IMR-90 (cell line): Measurements from ENCODE around the gene KAZN. TPM values are rescaled to one million over a fixed set of nuclear protein-coding genes. Genes with fewer than 3 reads are reported as not detected.

Source experiments
- ATAC-seq: fragments of 200-7000 bp; cut with Tn5 transposase; 2 replicates; pipeline ENCODE4 v1.9.1; 2020; ENCODE audit warnings: low read depth, mild to moderate bottlenecking, moderate library complexity
- BruUV-seq: library from RNA; stranded (reverse); fragments of 400-500 nt; replicated peaks from 2 replicates; lab custom pipeline; 2021; lab: Mats Ljungman, UMichigan
- CTCF ChIA-PET: fragments of 300-600 bp; formaldehyde crosslinking; extraction: SDS; loops from one replicate; lab custom pipeline; 2021; ENCODE audit warnings: antibody characterized with exemption; lab: Yijun Ruan, JAX
- POLR2A ChIA-PET: fragments of 300-600 bp; sonication (Branson Sonifier 250); formaldehyde crosslinking; loops from one replicate; lab custom pipeline; 2022; ENCODE audit warnings: antibody characterized with exemption; ENCODE audit not compliant: unreplicated experiment; lab: Charles Lee
- DNase-seq: peaks from one replicate; pipeline ENCODE4 v3.0.0; 2013
- H2AFZ ChIP-seq: replicated peaks from 2 replicates; pipeline ENCODE3; 2013; ENCODE audit warnings: low read length, mild to moderate bottlenecking; ENCODE audit not compliant: poor library complexity
- H2AK5ac ChIP-seq: 2 replicates; pipeline ENCODE4 v1.6.1; 2013; ENCODE audit warnings: low read depth, low read length, inconsistent platforms
- H2AK9ac ChIP-seq: replicated peaks from 2 replicates; pipeline ENCODE3; 2013; ENCODE audit warnings: mild to moderate bottlenecking, low read depth, low read length, moderate library complexity; ENCODE audit not compliant: poor library complexity
- H2BK120ac ChIP-seq: 2 replicates; pipeline ENCODE4 v1.6.1; 2013; ENCODE audit warnings: low read depth, low read length, inconsistent platforms
- H2BK15ac ChIP-seq: 3 replicates; pipeline ENCODE4 v1.6.1; 2013; ENCODE audit warnings: low read depth, low read length, inconsistent platforms
- H2BK20ac ChIP-seq: 2 replicates; pipeline ENCODE4 v1.6.1; 2013; ENCODE audit warnings: low read depth, mild to moderate bottlenecking, inconsistent platforms, low read length, moderate library complexity
- H2BK5ac ChIP-seq: 2 replicates; pipeline ENCODE4 v1.6.1; 2013; ENCODE audit warnings: mild to moderate bottlenecking, low read depth, low read length, inconsistent platforms; ENCODE audit not compliant: poor library complexity, severe bottlenecking
- H3K14ac ChIP-seq: replicated peaks from 2 replicates; pipeline ENCODE4 v1.6.1; 2013; ENCODE audit warnings: low read depth, low read length, inconsistent platforms
- H3K18ac ChIP-seq: 2 replicates; pipeline ENCODE4 v1.6.1; 2013; ENCODE audit warnings: low read depth, low read length, control low read depth
- H3K23ac ChIP-seq: 2 replicates; pipeline ENCODE4 v1.6.1; 2013; ENCODE audit warnings: low read depth, low read length, inconsistent platforms
- H3K27ac ChIP-seq: 2 replicates; pipeline ENCODE4 v1.5.1; 2013; ENCODE audit warnings: mild to moderate bottlenecking, control low read depth, low read length; ENCODE audit not compliant: insufficient read depth
- H3K27me3 ChIP-seq: 2 replicates; pipeline ENCODE4 v1.6.1; 2013; ENCODE audit warnings: low read length; ENCODE audit not compliant: control insufficient read depth, insufficient read depth
- H3K36me3 ChIP-seq: 2 replicates; pipeline ENCODE4 v1.6.1; 2013; ENCODE audit warnings: low read length, mixed read lengths; ENCODE audit not compliant: control insufficient read depth, insufficient read depth
- H3K4ac ChIP-seq: 2 replicates; pipeline ENCODE4 v1.6.1; 2013; ENCODE audit warnings: low read depth, low read length, inconsistent platforms
- H3K4me1 ChIP-seq: 2 replicates; pipeline ENCODE4 v1.6.1; 2013; ENCODE audit warnings: low read length, mixed read lengths; ENCODE audit not compliant: control insufficient read depth, insufficient read depth
- H3K4me2 ChIP-seq: 2 replicates; pipeline ENCODE4 v1.6.1; 2013; ENCODE audit warnings: low read depth, mild to moderate bottlenecking, control low read depth, low read length, moderate library complexity
- H3K4me3 ChIP-seq: 2 replicates; pipeline ENCODE4 v1.5.1; 2013; ENCODE audit warnings: low read depth, mild to moderate bottlenecking, control low read depth, low read length, moderate library complexity; ENCODE audit not compliant: insufficient read depth
- H3K56ac ChIP-seq: 2 replicates; pipeline ENCODE4 v1.6.1; 2013; ENCODE audit warnings: low read length, inconsistent platforms; ENCODE audit not compliant: insufficient read depth; ENCODE audit errors: extremely low read depth
- H3K79me1 ChIP-seq, 2 experiments: 2 replicates each; pipeline ENCODE4 v1.6.1; 2013; ENCODE audit warnings: low read length in 2 of 2, inconsistent platforms in 1 of 2, low read depth in 1 of 2
- H3K9ac ChIP-seq: 2 replicates; pipeline ENCODE4 v1.6.1; 2013; ENCODE audit warnings: low read depth, low read length, control low read depth
- H3K9me1 ChIP-seq: 2 replicates; pipeline ENCODE4 v1.6.1; 2013; ENCODE audit warnings: low read length, inconsistent platforms; ENCODE audit not compliant: insufficient read depth
- H3K9me3 ChIP-seq: 2 replicates; pipeline ENCODE4 v1.6.1; 2013; ENCODE audit warnings: low read length; ENCODE audit not compliant: control insufficient read depth, insufficient read depth
- H4K20me1 ChIP-seq: 2 replicates; pipeline ENCODE4 v1.6.1; 2013; ENCODE audit warnings: low read length, inconsistent platforms; ENCODE audit not compliant: insufficient read depth
- H4K5ac ChIP-seq: 2 replicates; pipeline ENCODE4 v1.6.1; 2013; ENCODE audit warnings: mild to moderate bottlenecking, low read depth, low read length, control low read depth
- H4K8ac ChIP-seq, 2 experiments: 2 replicates each; pipeline ENCODE4 v1.6.1; 2013; ENCODE audit warnings: low read depth in 2 of 2, low read length in 2 of 2, control low read depth in 1 of 2, inconsistent platforms in 1 of 2
- H4K91ac ChIP-seq: 2 replicates; pipeline ENCODE4 v1.6.1; 2013; ENCODE audit warnings: low read depth, low read length, inconsistent platforms; ENCODE audit not compliant: insufficient read depth
- CEBPB ChIP-seq: IDR thresholded peaks from 2 replicates; pipeline ENCODE4 v1.6.1; 2012; ENCODE audit warnings: low read depth, low read length, improper control_type of control experiment
- CHD1 ChIP-seq: IDR thresholded peaks from 2 replicates; pipeline ENCODE4 v1.6.1; 2012; ENCODE audit warnings: low read depth, low read length, improper control_type of control experiment
- FOS ChIP-seq: fragments of 150-350 bp; IDR thresholded peaks from 2 replicates; pipeline ENCODE4 v1.6.1; 2016; ENCODE audit warnings: low read depth, low read length
- MAFK ChIP-seq: IDR thresholded peaks from 2 replicates; pipeline ENCODE4 v1.6.1; 2012; ENCODE audit warnings: low read depth, low read length, improper control_type of control experiment
- POLR2A ChIP-seq: IDR thresholded peaks from 2 replicates; pipeline ENCODE4 v1.6.1; 2012; ENCODE audit warnings: mild to moderate bottlenecking, low read depth, low read length
- RAD21 ChIP-seq: IDR thresholded peaks from 2 replicates; pipeline ENCODE4 v1.6.1; 2012; ENCODE audit warnings: low read length, improper control_type of control experiment
- RCOR1 ChIP-seq: IDR thresholded peaks from 2 replicates; pipeline ENCODE4 v1.6.1; 2012; ENCODE audit warnings: mild to moderate bottlenecking, low read length, improper control_type of control experiment; ENCODE audit not compliant: insufficient replicate concordance
- RFX5 ChIP-seq: IDR thresholded peaks from 2 replicates; pipeline ENCODE4 v1.8.0; 2012; ENCODE audit warnings: low read depth, mild to moderate bottlenecking, low read length, moderate library complexity
- SMC3 ChIP-seq: fragments of 150-350 bp; IDR thresholded peaks from 2 replicates; pipeline ENCODE4 v1.6.1; 2016; ENCODE audit warnings: low read depth, mild to moderate bottlenecking, antibody characterized with exemption, low read length, moderate library complexity
- WGBS, 2 experiments: methylation state at CpG; one replicate each; pipeline versions ENCODE4 v1.1.5 to v1.1.7; 2013; ENCODE audit warnings: missing lambda C conversion rate in 2 of 2; ENCODE audit not compliant: insufficient read length in 1 of 2; ENCODE audit errors: extremely low coverage in 2 of 2; 5-methylcytosine and 5-hydroxymethylcytosine counted together
- dilution Hi-C: fragments of 300-500 bp; cut with HindIII; formaldehyde crosslinking; loops from one replicate; pipeline ENCODE4 v1.14.3; 2018; ENCODE audit warnings: low sequenced_read_pairs; ENCODE audit not compliant: unreplicated experiment
- in situ Hi-C: fragments of 300-500 bp; cut with MboI; formaldehyde crosslinking; loops from 3 replicates; pipeline ENCODE4 v1.14.3; 2019; ENCODE audit warnings: low sequenced_read_pairs, inconsistent platforms, mixed read lengths
- intact Hi-C: fragments of 100-400 bp; cut with micrococcal nuclease; formaldehyde crosslinking; loops from 2 replicates; pipeline ENCODE4 v1.10.0; 2022
- polyA plus RNA-seq, 3 experiments: library from polyadenylated mRNA; depleted of rRNA; stranded (reverse); fragments of >200 nt; gene quantifications; 2 replicates each; pipeline ENCODE4 v1.2.3, GENCODE V29; 2012; ENCODE audit warnings: low replicate concordance in 1 of 3
- total RNA-seq: library from RNA; depleted of rRNA; stranded (reverse); fragments of >200 nt; gene quantifications from 2 replicates; pipeline ENCODE4 v1.2.3, GENCODE V29; 2012
- TF ChIP-seq, protein P1 (sequence below): fragments of 150-350 bp; IDR thresholded peaks from 2 replicates; pipeline ENCODE4 v1.6.1; 2016; ENCODE audit warnings: low read depth, mild to moderate bottlenecking, low read length, moderate library complexity, borderline replicate concordance
- TF ChIP-seq, protein P2 (sequence below): conservative IDR thresholded peaks from 2 replicates; pipeline ENCODE4 v1.5.1; 2012; ENCODE audit warnings: mild to moderate bottlenecking, low read depth, low read length, improper control_type of control experiment

Gene KAZN
- total and polyA plus RNA-seq, 2 of the 4 experiments (the other 2 are of a cell fraction): 5.2 to 10.5 TPM

- no CpG with 5 or more reads among the region's 18 CpGs for WGBS, 2 experiments
- H3K27ac ChIP-seq: no peak overlapping the region
- in situ Hi-C loops: no loop called here
Measured at GRCh38 chr1:15128520-15129313, 530.2 kb downstream of the KAZN start.

More at GRCh38 chr1:15128520-15129313, 530.2 kb downstream of the KAZN start:
- Histone ChIP-seq H3K9ac (no peak overlapping the region), H3K4ac (no peak overlapping the region), H4K91ac (no peak overlapping the region), H4K5ac (no peak overlapping the region), H2AK5ac (no peak overlapping the region), H3K56ac (no peak overlapping the region), H2BK20ac (no peak overlapping the region), H3K9me3 (peaks cover 5% of the 10 kb centered on the region), H4K20me1 (no peaks in the 10 kb centered on the region; the same call in 1 of the 2 replicates), H2AFZ (peak overlapping the region; percentile 54), H3K9me1 (no peaks in the 10 kb centered on the region), H2BK120ac (no peak overlapping the region), H3K4me3 (no peak overlapping the region), H3K79me1 (no peaks in the 10 kb centered on the region), H3K27me3 (peaks cover 17% of the 10 kb centered on the region; the same call in 1 of the 2 replicates), H3K4me2 (no peak overlapping the region), H2AK9ac (peak overlapping the region; percentile 75), H3K36me3 (no peaks in the 10 kb centered on the region), H3K4me1 (no peaks in the 10 kb centered on the region), H3K14ac (no peak overlapping the region), H4K8ac (no peak overlapping the region), H2BK5ac (no peak overlapping the region), H3K18ac (no peak overlapping the region), H3K23ac (no peak overlapping the region), H2BK15ac (no peak overlapping the region)
- dilution Hi-C loops (no loop called here), intact Hi-C loops (loop anchor here (1.0 kb wide), 2 partner anchors 144 to 176 kb away; no protein-coding TSS in a partner anchor)
- DNase-seq: peak; percentile 65
- ChIA-PET CTCF (interaction anchor here (0.6 to 1.9 kb wide), 19 partner anchors 8 to 191 kb away, joined by 3 to 18 read pairs (median 4); partner anchors contain the start of gene TMEM51), POLR2A (no interaction called here)
- peak; percentile 100 for ATAC-seq
- TF ChIP-seq CEBPB (no peak), FOS (no peak), RAD21 (peak; percentile 95), RFX5 (no peak), SMC3 (peak; percentile 97), RCOR1 (no peak), CHD1 (no peak), POLR2A (0 out of 2 replicates have a peak, but pooled peaks have one; percentile 50), MAFK (no peak)
- TF ChIP-seq, protein P1, sequence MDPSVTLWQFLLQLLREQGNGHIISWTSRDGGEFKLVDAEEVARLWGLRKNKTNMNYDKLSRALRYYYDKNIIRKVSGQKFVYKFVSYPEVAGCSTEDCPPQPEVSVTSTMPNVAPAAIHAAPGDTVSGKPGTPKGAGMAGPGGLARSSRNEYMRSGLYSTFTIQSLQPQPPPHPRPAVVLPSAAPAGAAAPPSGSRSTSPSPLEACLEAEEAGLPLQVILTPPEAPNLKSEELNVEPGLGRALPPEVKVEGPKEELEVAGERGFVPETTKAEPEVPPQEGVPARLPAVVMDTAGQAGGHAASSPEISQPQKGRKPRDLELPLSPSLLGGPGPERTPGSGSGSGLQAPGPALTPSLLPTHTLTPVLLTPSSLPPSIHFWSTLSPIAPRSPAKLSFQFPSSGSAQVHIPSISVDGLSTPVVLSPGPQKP: no peak
- TF ChIP-seq, protein P2, sequence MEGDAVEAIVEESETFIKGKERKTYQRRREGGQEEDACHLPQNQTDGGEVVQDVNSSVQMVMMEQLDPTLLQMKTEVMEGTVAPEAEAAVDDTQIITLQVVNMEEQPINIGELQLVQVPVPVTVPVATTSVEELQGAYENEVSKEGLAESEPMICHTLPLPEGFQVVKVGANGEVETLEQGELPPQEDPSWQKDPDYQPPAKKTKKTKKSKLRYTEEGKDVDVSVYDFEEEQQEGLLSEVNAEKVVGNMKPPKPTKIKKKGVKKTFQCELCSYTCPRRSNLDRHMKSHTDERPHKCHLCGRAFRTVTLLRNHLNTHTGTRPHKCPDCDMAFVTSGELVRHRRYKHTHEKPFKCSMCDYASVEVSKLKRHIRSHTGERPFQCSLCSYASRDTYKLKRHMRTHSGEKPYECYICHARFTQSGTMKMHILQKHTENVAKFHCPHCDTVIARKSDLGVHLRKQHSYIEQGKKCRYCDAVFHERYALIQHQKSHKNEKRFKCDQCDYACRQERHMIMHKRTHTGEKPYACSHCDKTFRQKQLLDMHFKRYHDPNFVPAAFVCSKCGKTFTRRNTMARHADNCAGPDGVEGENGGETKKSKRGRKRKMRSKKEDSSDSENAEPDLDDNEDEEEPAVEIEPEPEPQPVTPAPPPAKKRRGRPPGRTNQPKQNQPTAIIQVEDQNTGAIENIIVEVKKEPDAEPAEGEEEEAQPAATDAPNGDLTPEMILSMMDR: peak; percentile 89
- BruUV-seq: no TSS peak
